Measurements from ENCODE around the gene CARD18.

- no peak for TF ChIP-seq CTCF (IDR thresholded peaks at IDR 0.05)
- TF ChIP-seq POLR2AphosphoS5 (IDR thresholded peaks at IDR 0.05): no peak
- no peak for TF ChIP-seq EP300 (IDR thresholded peaks at IDR 0.05)
- no peak for TF ChIP-seq POLR2A (IDR thresholded peaks at IDR 0.05)
Observed at GRCh38 chr11:105106140-105106539, 33.4 kb downstream of the CARD18 start.
